H9 (cell line): ENCODE measurements around the gene ATP2B2. TPM values are rescaled to one million over a fixed set of nuclear protein-coding genes. Genes with fewer than 3 reads are reported as not detected.

Experiments used
- DNase-seq: peaks from one replicate; pipeline ENCODE4 v3.0.0-alpha.2; 2017
- H2AFZ ChIP-seq: one replicate; pipeline ENCODE4 v1.6.1; 2013; ENCODE audit warnings: mild to moderate bottlenecking, low read length, control low read depth, moderate library complexity
- H2AK5ac ChIP-seq: 2 replicates; pipeline ENCODE4 v1.6.1; 2013; ENCODE audit warnings: low read length, control low read depth, mixed read lengths; ENCODE audit not compliant: insufficient read length
- H2BK120ac ChIP-seq: one replicate; pipeline ENCODE4 v1.6.1; 2013; ENCODE audit warnings: low read depth, mild to moderate bottlenecking, low read length, control low read depth, inconsistent platforms; ENCODE audit not compliant: poor library complexity, severe bottlenecking
- H2BK12ac ChIP-seq: 2 replicates; pipeline ENCODE4 v1.6.1; 2013; ENCODE audit warnings: low read length, control low read depth, mixed read lengths, low read depth; ENCODE audit not compliant: insufficient read length
- H2BK15ac ChIP-seq: 2 replicates; pipeline ENCODE4 v1.6.1; 2013; ENCODE audit warnings: low read depth, low read length, control low read depth
- H2BK20ac ChIP-seq: one replicate; pipeline ENCODE4 v1.6.1; 2013; ENCODE audit warnings: low read depth, mild to moderate bottlenecking, low read length, control low read depth, inconsistent platforms; ENCODE audit not compliant: poor library complexity, severe bottlenecking
- H2BK5ac ChIP-seq: 2 replicates; pipeline ENCODE4 v1.6.1; 2013; ENCODE audit warnings: low read length, control low read depth, mixed read lengths; ENCODE audit not compliant: insufficient read length
- H3K14ac ChIP-seq: 2 replicates; pipeline ENCODE4 v1.6.1; 2013; ENCODE audit warnings: low read length, control low read depth; ENCODE audit not compliant: insufficient read depth
- H3K18ac ChIP-seq: 2 replicates; pipeline ENCODE4 v1.6.1; 2013; ENCODE audit warnings: low read depth, mild to moderate bottlenecking, mixed read lengths, low read length, control low read depth; ENCODE audit not compliant: insufficient read length
- H3K23ac ChIP-seq: 2 replicates; pipeline ENCODE4 v1.6.1; 2013; ENCODE audit warnings: low read length, control low read depth, mixed read lengths, low read depth; ENCODE audit not compliant: insufficient read length
- H3K23me2 ChIP-seq: 2 replicates; pipeline ENCODE4 v1.6.1; 2013; ENCODE audit warnings: low read depth, mild to moderate bottlenecking, mixed read lengths, low read length, control low read depth; ENCODE audit not compliant: insufficient read length, poor library complexity, severe bottlenecking
- H3K27ac ChIP-seq: 2 replicates; pipeline ENCODE4 v1.5.1; 2013; ENCODE audit warnings: low read length, control low read depth, mixed read lengths, low read depth; ENCODE audit not compliant: insufficient read length
- H3K27me3 ChIP-seq: 2 replicates; pipeline ENCODE4 v1.6.1; 2013; ENCODE audit warnings: low read length, control low read depth, inconsistent platforms; ENCODE audit not compliant: insufficient read depth
- H3K4ac ChIP-seq: 2 replicates; pipeline ENCODE4 v1.6.1; 2013; ENCODE audit warnings: low read depth, mild to moderate bottlenecking, control low read depth, inconsistent platforms, low read length, moderate library complexity
- H3K4me1 ChIP-seq: 2 replicates; pipeline ENCODE4 v1.6.1; 2013; ENCODE audit warnings: low read length, control low read depth, inconsistent platforms; ENCODE audit not compliant: insufficient read depth
- H3K4me2 ChIP-seq: 2 replicates; pipeline ENCODE4 v1.6.1; 2013; ENCODE audit warnings: low read length, control low read depth, mixed read lengths; ENCODE audit not compliant: insufficient read length, insufficient read depth
- H3K56ac ChIP-seq: 2 replicates; pipeline ENCODE4 v1.6.1; 2013; ENCODE audit warnings: low read depth, mild to moderate bottlenecking, mixed read lengths, low read length, control low read depth; ENCODE audit not compliant: insufficient read length
- H3K79me1 ChIP-seq: 2 replicates; pipeline ENCODE4 v1.6.1; 2013; ENCODE audit warnings: low read depth, mild to moderate bottlenecking, moderate library complexity, low read length, control low read depth, inconsistent platforms; ENCODE audit not compliant: insufficient read depth, poor library complexity, severe bottlenecking
- H3K79me2 ChIP-seq: 2 replicates; pipeline ENCODE4 v1.6.1; 2013; ENCODE audit warnings: low read length, control low read depth, inconsistent platforms; ENCODE audit not compliant: insufficient read depth
- H3K9ac ChIP-seq: 2 replicates; pipeline ENCODE4 v1.6.1; 2013; ENCODE audit warnings: low read length, control low read depth, mixed read lengths; ENCODE audit not compliant: insufficient read length; ENCODE audit errors: extremely low read depth
- H3K9me3 ChIP-seq: one replicate; pipeline ENCODE4 v1.6.1; 2013; ENCODE audit warnings: low read depth, low read length, inconsistent platforms; ENCODE audit not compliant: control insufficient read depth
- H3T11ph ChIP-seq: one replicate; pipeline ENCODE4 v1.6.1; 2013; ENCODE audit warnings: mild to moderate bottlenecking, low read length, control low read depth, inconsistent platforms
- H4K20me1 ChIP-seq: one replicate; pipeline ENCODE4 v1.6.1; 2013; ENCODE audit not compliant: control insufficient read depth, insufficient read length, insufficient read depth
- H4K5ac ChIP-seq: 2 replicates; pipeline ENCODE4 v1.6.1; 2013; ENCODE audit warnings: low read depth, mild to moderate bottlenecking, mixed read lengths, low read length, control low read depth; ENCODE audit not compliant: insufficient read length
- H4K8ac ChIP-seq: replicated peaks from 2 replicates; pipeline ENCODE4 v1.6.1; 2013; ENCODE audit warnings: low read length, control low read depth, mixed read lengths, low read depth; ENCODE audit not compliant: insufficient read length
- H4K91ac ChIP-seq: 2 replicates; pipeline ENCODE4 v1.6.1; 2013; ENCODE audit warnings: low read depth, mild to moderate bottlenecking, moderate library complexity, mixed read lengths, low read length, control low read depth; ENCODE audit not compliant: insufficient read length
- H3K27ac Mint-ChIP-seq, 3 experiments: 2 replicates in 2 of 3; 3 replicates in 1 of 3; pipeline ENCODE4 v1.8.0; 2020 to 2021; ENCODE audit warnings: mixed read lengths in 3 of 3, mild to moderate bottlenecking in 1 of 3, moderate library complexity in 1 of 3
- H3K27me3 Mint-ChIP-seq: 2 replicates; pipeline ENCODE4 v1.8.0; 2021; ENCODE audit warnings: low read depth, mild to moderate bottlenecking, moderate library complexity, mixed read lengths
- H3K36me3 Mint-ChIP-seq, 3 experiments: 2 replicates in 2 of 3; 3 replicates in 1 of 3; pipeline ENCODE4 v1.8.0; 2020 to 2021; ENCODE audit warnings: low read depth in 3 of 3, mixed read lengths in 3 of 3; ENCODE audit not compliant: insufficient read depth in 1 of 3
- H3K4me1 Mint-ChIP-seq, 2 experiments: 2 replicates each; pipeline ENCODE4 v1.8.0; 2020; ENCODE audit warnings: mixed read lengths in 2 of 2
- H3K4me3 Mint-ChIP-seq, 2 experiments: 2 replicates in 1 of 2; 3 replicates in 1 of 2; pipeline ENCODE4 v1.8.0; 2020 to 2021; ENCODE audit warnings: mild to moderate bottlenecking in 2 of 2, mixed read lengths in 2 of 2, moderate library complexity in 1 of 2
- H3K9me3 Mint-ChIP-seq, 2 experiments: 2 replicates in 1 of 2; 3 replicates in 1 of 2; pipeline ENCODE4 v1.8.0; 2020; ENCODE audit warnings: mild to moderate bottlenecking in 2 of 2, mixed read lengths in 2 of 2, moderate library complexity in 1 of 2
- CTCF ChIP-seq: fragments of 200-600 bp; sonication (generic); conservative IDR thresholded peaks from 3 replicates; pipeline ENCODE4 v1.8.0; 2021; ENCODE audit warnings: antibody characterized with exemption, mild to moderate bottlenecking
- WGBS: extraction: QIAGEN DNeasy Blood & Tissue Kit; methylation state at CpG from one replicate; pipeline ENCODE4 v1.1.7; 2013; ENCODE audit warnings: missing lambda C conversion rate, low lambda C conversion rate, mixed read lengths; ENCODE audit not compliant: insufficient read length; ENCODE audit errors: extremely low coverage; 5-methylcytosine and 5-hydroxymethylcytosine counted together
- total RNA-seq: library from RNA; stranded (reverse); gene quantifications from 2 replicates; pipeline ENCODE4 v1.2.1, GENCODE V29; 2021

Gene ATP2B2
- total RNA-seq, 1 experiment from 2014 or later = 0.33 TPM

GRCh38 chr3:10496121-10496863 is 9.1 kb downstream of the ATP2B2 start:
- Histone ChIP-seq H2BK120ac (no peak overlapping the region), H3K9ac (no peak overlapping the region), H2BK12ac (no peak overlapping the region), H2AFZ (no peak overlapping the region), H3K4ac (no peak overlapping the region), H4K8ac (no peak overlapping the region), H4K20me1 (no peaks in the 10 kb centered on the region), H3K79me1 (no peaks in the 10 kb centered on the region), H3K27ac (no peak overlapping the region), H2BK15ac (no peak overlapping the region), H3K23ac (no peak overlapping the region), H3K27me3 (no peaks in the 10 kb centered on the region), H4K91ac (no peak overlapping the region), H3K56ac (no peak overlapping the region), H3K4me2 (no peak overlapping the region), H3T11ph (no peak overlapping the region), H3K23me2 (no peaks in the 10 kb centered on the region), H2BK20ac (no peak overlapping the region), H3K9me3 (no peaks in the 10 kb centered on the region), H2BK5ac (no peak overlapping the region), H3K14ac (no peak overlapping the region), H3K4me1 (no peaks in the 10 kb centered on the region), H3K18ac (no peak overlapping the region), H3K79me2 (no peaks in the 10 kb centered on the region), H2AK5ac (no peak overlapping the region), H4K5ac (no peak overlapping the region)
- H3K27ac Mint-ChIP-seq = no peak overlapping the region
- H3K36me3 Mint-ChIP-seq = no peaks in the 10 kb centered on the region
- no CpG with 5 or more reads among the region's 11 CpGs for WGBS
- H3K4me3 Mint-ChIP-seq = no peak overlapping the region
- DNase-seq = no peak
- TF ChIP-seq CTCF = no peak
- H3K27me3 Mint-ChIP-seq = peaks cover 4% of the 10 kb centered on the region; the same call in 1 of the 2 replicates
- H3K4me1 Mint-ChIP-seq = peaks cover 6 to 22% of the 10 kb centered on the region in 2 experiments
- H3K9me3 Mint-ChIP-seq = no peaks in the 10 kb centered on the region
